ENCODE data around the gene FOXN1. TPM values are rescaled to one million over a fixed set of nuclear protein-coding genes. Genes with fewer than 3 reads are reported as not detected.

The FOXN1 gene
- total RNA-seq, 1 donor from 2014 or later: not detected

DNA sequence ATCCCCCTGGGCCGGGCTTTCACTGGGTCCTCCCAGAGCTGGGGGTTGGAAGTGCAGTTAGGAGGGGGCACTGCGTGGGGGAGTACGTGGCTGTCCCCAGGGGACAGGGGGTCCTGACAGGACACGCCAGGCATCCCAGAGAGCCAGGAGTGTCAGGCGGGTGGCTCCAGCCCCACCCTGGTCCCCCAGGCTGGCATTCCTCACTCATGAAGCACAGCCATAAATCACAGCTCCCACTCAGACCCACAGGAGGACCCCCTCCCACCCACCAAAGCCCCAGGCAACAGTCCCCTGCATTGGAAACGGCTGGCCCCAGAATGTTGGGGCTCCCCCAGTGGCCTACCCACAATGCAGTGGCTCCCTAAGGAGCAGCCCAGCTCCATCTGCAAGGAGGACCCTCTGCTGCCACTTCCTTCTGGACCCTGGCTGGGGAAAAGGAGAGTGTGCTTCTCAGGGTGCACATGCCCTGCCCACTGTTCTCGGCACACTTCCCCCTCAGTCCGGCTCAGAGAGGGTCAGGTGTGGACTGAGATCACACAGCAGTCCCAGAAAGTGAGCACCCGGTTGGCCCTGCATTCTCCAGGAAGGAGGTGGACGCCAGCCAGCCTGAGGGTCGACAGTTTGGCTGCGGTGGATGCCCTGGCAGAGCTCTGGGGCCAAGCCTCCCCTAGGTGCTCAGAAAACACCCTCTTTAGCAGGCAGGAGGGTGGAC, 7.3 kb upstream of the FOXN1 start:
- DNase-seq (ENCODE audit: extremely low read depth, low read depth, low spot score): no peak

GRCh38 chr17:28499364-28499664, 6.8 kb upstream of the FOXN1 start:
- DNase-seq (ENCODE audit: extremely low read depth, low read depth, low spot score): no peak

DNA sequence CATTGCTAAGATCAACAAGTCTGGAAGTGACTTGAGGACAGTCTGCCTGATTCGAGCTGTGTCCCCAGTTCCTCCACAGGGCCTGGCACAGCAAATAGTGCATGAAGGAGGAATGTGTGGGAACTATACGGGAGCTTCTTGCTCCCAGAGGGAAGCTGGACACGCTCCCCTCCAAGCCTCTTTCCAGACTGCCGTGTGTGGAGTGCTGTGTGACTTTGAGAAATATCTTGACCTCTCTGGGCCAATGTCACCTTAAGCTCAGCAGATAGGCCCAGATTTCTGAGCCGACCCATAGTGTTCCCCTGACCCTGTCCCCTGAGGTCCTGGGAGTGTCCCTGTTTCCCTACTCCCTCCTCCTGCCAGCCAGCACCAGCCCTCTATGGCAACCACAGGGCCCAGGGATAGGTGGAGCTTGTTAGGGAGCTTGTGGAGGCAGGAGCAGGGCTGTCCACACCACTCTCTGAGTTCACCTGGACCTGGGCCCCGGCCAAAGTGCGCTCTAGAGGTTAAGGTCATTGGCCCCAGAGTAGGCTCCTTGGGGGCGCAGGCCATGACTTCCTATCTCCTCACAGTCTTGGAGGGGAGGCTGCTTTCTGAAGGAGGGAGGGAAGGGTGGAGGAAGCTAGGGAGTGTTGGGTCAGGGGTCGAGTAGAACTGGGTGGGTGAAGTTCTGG, 6.3 kb upstream of the FOXN1 start:
- DNase-seq (ENCODE audit: extremely low read depth, low read depth, low spot score): no peak

DNA sequence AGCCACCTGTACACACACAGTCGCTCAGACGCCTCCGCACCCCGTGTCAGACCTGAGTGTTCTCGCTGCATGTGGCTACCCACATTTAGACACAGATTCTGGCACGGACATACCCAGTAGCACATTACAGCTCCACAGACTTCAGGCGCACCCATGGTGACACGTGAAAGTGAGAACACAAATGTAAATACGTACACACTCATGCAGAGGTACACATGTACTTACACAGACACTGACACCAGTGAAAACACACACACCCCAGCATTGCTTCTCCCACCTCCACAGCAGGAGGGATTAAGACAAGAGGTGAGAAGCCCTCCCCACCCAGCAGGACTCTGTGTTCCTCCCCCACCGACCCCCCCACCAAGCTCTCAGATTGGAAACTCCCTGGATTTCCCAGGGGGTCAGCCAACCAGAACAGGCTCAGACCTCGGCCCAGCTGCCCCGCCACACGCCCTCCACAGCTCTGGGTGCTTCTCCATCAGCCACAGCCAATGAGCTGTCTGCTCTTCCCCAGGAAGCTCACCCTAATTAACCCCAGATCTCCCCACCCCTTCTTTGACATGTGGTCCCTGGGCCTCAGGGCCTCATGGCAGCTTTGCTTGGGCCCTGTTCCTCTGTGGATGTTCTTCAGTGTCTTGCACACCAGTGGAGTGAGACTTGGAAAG, 5.3 kb upstream of the FOXN1 start:
- DNase-seq (ENCODE audit: extremely low read depth, low read depth, low spot score): no peak

DNA sequence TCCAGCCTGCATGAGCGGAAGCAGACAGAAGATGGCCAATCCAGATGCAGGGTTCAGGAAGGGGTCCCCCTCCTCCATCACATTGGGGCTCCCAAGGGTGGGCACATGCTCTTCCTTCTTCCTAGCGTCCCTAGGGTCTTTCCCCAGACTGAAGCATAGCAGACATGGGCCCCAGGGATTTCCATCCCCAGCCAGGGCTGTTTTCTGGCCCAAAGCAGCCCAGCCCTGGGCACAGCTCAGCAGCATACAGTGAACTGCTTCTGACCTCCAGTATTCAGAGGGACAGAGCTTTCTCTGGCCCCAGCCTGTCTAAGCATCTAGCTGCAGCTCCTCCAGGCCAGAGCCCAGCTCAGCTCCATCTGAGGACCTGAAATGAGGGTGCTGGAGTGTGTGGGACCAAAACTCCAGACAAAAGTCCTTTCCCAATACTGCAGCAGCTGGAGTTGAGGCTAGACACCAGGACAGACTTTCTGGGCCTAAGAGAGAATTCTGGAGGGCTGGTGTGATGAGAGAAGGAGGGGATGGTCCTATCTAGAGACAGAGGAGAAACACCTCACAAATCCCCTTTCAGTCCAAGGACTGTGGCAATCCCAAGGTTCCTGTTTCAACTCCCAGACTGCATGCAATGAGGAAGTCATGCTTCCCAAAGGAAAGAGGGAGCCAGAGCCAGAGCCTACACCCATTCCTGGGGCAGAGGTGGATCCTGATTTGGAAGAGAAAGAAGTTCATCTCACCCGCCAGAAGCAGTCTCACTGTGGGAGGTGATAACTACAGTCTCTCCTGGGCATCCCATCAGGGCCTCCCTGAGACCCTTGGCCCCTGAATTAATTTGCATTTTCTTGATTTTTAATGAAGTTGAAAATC, 4.5 kb upstream of the FOXN1 start:
- DNase-seq (ENCODE audit: extremely low read depth, low read depth, low spot score): no peak

DNA sequence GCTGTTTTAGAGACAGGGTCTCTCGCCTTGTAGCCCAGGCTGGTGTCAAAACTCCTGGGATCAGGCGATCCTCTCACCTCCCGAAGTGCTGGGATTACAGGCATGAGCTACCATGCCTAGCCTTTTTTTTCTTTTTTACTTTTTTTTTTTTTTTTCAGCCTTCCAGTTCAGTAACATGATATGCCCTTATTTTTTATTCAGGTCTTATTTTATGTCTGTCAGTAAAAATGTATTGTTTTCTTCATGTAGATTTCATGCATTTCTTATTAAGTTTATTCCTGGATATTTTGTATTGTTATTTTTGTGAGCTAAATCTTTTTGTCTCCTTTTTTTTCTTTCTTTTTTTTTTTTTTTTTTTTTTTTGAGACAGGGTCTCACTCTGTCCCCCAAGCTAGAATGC, 2.7 kb upstream of the FOXN1 start:
- DNase-seq (ENCODE audit: extremely low read depth, low read depth, low spot score): no peak

GRCh38 chr17:28506763-28507487, 777 bp downstream of the FOXN1 start:
- no peak for DNase-seq (ENCODE audit: extremely low read depth, low read depth, low spot score)

DNA sequence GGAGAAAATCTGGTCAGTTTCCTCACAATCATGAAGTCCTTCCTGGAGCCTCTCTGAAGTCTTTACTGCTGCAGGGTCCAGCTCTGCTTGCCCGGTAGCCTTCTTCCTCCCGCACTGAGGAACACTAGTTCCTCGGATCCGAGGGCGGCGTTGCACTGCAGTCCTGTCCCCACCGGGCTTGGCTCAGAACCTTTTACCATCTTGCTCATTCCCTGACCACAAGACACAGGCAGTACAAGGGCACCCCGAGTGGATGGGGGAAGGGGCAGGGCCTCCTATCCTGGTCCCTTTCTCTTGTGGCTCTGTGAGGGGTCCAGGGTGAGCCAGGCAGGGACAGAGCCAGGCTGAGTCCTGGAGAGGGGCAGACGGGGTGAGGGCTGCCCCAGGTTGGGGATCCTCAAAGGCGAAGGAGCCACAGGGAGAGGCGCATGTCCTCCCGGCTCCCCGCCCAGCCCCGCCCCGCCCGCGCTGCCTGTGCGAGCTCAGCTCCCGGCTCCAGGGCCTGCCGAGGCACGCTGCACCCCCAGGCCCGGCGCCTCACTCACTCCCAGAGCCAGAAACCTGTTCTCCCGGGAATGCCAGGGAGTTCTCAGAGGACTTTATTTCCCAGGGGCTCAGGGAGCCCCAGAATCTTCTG, 1.5 kb downstream of the FOXN1 start:
- no peak for DNase-seq (ENCODE audit: extremely low read depth, low read depth, low spot score)

- DNase-seq (ENCODE audit: extremely low read depth, low read depth, low spot score): no peak
Measured at GRCh38 chr17:28508211-28508724, 2.1 kb downstream of the FOXN1 start.

DNA sequence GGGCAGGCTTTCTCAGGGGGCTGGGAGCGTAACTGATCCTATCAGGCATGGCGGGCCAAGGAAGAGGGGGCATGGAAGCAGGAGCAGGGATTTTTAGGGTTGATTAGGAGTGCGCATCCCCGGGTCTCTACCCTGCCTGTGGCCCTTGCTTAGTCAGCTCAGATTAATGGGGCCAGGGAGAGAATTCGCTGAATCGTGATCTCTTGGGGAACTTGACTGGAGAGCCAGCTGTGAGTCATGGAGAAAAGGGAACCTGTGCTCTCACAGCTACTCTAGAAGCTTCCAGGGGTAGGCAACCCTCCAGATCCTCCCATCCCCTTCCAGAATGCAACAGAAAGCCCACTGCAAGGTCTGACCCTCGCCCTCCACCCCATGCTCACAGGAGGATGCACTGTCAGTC, 3.6 kb downstream of the FOXN1 start:
- no peak for DNase-seq (ENCODE audit: extremely low read depth, low read depth, low spot score)

- DNase-seq (ENCODE audit: extremely low read depth, low read depth, low spot score): no peak
Measured at GRCh38 chr17:28511858-28512461, 5.8 kb downstream of the FOXN1 start.

GRCh38 chr17:28513476-28513875, 7.3 kb downstream of the FOXN1 start:
- DNase-seq (ENCODE audit: extremely low read depth, low read depth, low spot score): no peak

GRCh38 chr17:28514561-28515002, 8.4 kb downstream of the FOXN1 start:
- DNase-seq (ENCODE audit: extremely low read depth, low read depth, low spot score): no peak

DNA sequence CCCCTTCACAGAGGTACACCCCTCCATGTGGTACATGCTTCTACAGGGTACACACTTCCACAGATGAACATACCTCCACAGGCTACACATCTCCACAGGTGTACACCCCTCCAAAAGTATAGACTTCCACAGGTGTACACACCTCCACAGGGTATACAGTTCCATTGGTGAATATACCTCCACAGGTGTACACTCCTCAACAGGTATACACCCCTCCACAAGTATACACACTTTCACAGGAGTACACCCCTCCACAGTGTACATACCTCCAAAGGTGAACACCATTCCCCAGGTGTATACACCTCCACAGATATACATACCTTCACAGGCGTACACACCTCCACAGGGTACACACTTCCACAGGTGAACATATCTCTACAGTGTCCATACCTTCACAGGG, 9.4 kb downstream of the FOXN1 start:
- no peak for DNase-seq (ENCODE audit: extremely low read depth, low read depth, low spot score)

DNA sequence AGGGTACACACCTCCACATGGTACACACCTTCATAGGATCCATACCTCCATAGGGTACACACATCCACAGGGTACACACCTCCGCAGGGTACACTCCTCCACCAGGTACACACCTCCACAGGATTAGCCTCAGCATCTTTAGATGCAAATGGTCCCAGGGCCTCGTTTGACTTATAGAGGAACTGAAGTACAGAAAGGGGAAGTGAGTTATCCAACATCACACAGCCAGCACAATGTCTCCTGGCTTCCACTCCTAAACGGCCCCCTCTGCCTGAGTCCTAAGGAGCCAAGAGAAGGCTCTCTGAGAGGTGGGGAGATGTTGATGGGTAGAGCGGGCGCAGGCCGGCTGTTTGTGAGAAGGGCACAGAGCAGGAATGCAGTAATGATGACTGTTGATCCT, 12.0 kb downstream of the FOXN1 start:
- no peak for DNase-seq (ENCODE audit: extremely low read depth, low read depth, low spot score)

DNA sequence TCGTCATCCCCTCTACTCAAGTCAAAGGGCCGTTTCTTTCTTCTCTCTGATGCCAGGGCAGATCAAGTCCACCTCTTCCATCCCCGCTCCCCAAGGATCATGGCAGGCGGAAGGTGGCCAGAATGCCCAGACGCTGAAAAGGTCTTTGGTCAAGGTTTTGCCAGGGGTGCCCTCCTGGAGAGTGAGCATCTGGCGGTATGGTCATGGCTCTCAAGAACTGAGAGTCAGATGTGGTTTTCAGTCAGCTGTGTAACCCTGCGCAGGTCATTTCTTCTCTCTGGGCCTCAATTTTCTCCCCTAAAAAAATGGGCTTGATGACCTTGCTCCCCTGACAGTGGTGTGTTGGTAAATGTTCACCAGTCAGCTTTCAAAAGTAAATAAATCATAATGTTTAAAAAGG, 12.4 kb downstream of the FOXN1 start:
- no peak for DNase-seq (ENCODE audit: extremely low read depth, low read depth, low spot score)

GRCh38 chr17:28519236-28519635, 13.1 kb downstream of the FOXN1 start:
- no peak for DNase-seq (ENCODE audit: extremely low read depth, low read depth, low spot score)

GRCh38 chr17:28520687-28521086, 14.5 kb downstream of the FOXN1 start:
- no peak for DNase-seq (ENCODE audit: extremely low read depth, low read depth, low spot score)

DNA sequence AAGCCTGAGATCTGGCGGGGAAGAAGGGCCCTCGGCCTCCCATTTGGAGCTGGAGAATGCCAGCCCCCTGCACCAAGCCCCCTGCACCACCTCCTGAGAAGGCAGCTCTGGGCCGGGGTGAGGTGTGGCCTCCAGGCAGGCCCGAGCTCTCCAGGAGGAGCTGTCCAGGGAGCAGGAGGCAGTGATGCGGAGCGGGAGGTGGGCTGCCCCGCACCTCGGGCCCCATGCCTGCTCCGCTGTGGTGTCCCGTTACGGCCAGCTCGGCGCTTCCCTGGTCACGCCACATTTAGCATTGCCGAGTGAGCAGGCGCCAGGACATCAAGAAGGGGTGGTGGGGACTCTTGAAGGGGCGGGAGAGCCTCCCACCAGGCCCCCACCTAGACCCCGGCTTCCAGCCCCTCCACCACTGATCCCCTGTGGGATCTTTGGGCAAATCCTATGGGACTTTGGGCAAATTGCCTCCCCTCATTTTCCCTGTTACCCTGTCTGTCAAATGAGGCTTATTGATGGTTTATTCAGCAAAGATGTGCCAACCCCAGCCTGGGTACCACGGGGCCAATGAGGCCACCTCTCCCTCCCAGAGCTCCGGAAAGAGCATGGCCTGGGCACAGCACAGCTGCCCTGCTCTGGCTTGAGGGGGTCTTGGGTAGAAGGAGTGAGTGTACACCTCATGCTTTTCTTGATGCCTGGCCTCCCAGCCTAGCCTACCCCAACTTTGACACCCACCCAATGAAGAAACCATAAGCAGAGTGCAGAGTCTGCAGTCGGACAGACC, 15.3 kb downstream of the FOXN1 start:
- DNase-seq (ENCODE audit: extremely low read depth, low read depth, low spot score): no peak
